HepG2 (cell line): ENCODE data around the gene LCN12. TPM values are rescaled to one million over a fixed set of nuclear protein-coding genes. Genes with fewer than 3 reads are reported as not detected.

Experiments
- DR1 ChIP-seq: sonication (generic); formaldehyde crosslinking; IDR thresholded peaks from 2 replicates; pipeline ENCODE4 v1.8.0; 2021; ENCODE audit warnings: mild to moderate bottlenecking, missing genetic modification reagents, inconsistent platforms
- EED ChIP-seq: sonication (generic); formaldehyde crosslinking; IDR thresholded peaks from 2 replicates; pipeline ENCODE4 v1.5.0; 2020; ENCODE audit warnings: mild to moderate bottlenecking, missing genetic modification reagents
- GABPA ChIP-seq, 2 experiments: IDR thresholded peaks; 2 replicates each; pipeline ENCODE4 v1.6.1; 2011 to 2016; ENCODE audit warnings: low read depth in 2 of 2, low read length in 1 of 2, missing biosample characterization in 1 of 2, missing genetic modification characterization in 1 of 2
- GATAD1 ChIP-seq: IDR thresholded peaks from 2 replicates; pipeline ENCODE4 v1.6.1; 2016; ENCODE audit warnings: missing genetic modification reagents, missing compliant biosample characterization
- GMEB1 ChIP-seq: sonication (generic); formaldehyde crosslinking; IDR thresholded peaks from 2 replicates; pipeline ENCODE4 v1.5.1; 2020; ENCODE audit warnings: missing genetic modification reagents, mild to moderate bottlenecking, borderline replicate concordance
- GPBP1L1 ChIP-seq: sonication (generic); formaldehyde crosslinking; IDR thresholded peaks from 2 replicates; pipeline ENCODE4 v1.5.0; 2020; ENCODE audit warnings: mild to moderate bottlenecking, missing genetic modification reagents
- HCFC1 ChIP-seq: fragments of 150-350 bp; IDR thresholded peaks from 2 replicates; pipeline ENCODE4 v1.6.1; 2014; ENCODE audit warnings: low read depth, low read length
- MIXL1 ChIP-seq: IDR thresholded peaks from 2 replicates; pipeline ENCODE4 v1.6.1; 2016
- NFIC ChIP-seq: IDR thresholded peaks from 2 replicates; pipeline ENCODE4 v1.6.1; 2012; ENCODE audit warnings: mild to moderate bottlenecking, low read length, inconsistent platforms
- NFRKB ChIP-seq: fragments of 450-650 bp; IDR thresholded peaks from 2 replicates; pipeline ENCODE4 v1.6.1; 2017
- POLR2A ChIP-seq, 2 experiments: IDR thresholded peaks; 2 replicates each; pipeline ENCODE4 v1.6.1; 2011; ENCODE audit warnings: low read depth in 2 of 2, low read length in 2 of 2, mild to moderate bottlenecking in 1 of 2, moderate library complexity in 1 of 2; ENCODE audit not compliant: insufficient read depth in 1 of 2
- POLR2G ChIP-seq: fragments of 200-400 bp; formaldehyde crosslinking; IDR thresholded peaks from 2 replicates; pipeline ENCODE4 v1.6.1; 2018; ENCODE audit warnings: mild to moderate bottlenecking, low read depth, low read length, moderate library complexity
- TP53 ChIP-seq: sonication (generic); formaldehyde crosslinking; conservative IDR thresholded peaks from 2 replicates; pipeline ENCODE4 v1.4.0; 2020; ENCODE audit warnings: missing genetic modification reagents
- TRIM24 ChIP-seq: sonication (generic); formaldehyde crosslinking; IDR thresholded peaks from 2 replicates; pipeline ENCODE4 v1.8.0; 2022; ENCODE audit warnings: mild to moderate bottlenecking, missing genetic modification reagents
- ZBTB1 ChIP-seq: sonication (generic); formaldehyde crosslinking; IDR thresholded peaks from 2 replicates; pipeline ENCODE4 v1.4.0; 2020; ENCODE audit warnings: missing genetic modification reagents, borderline replicate concordance
- ZBTB10 ChIP-seq: sonication (generic); formaldehyde crosslinking; IDR thresholded peaks from 2 replicates; pipeline ENCODE4 v1.4.0; 2020; ENCODE audit warnings: missing genetic modification reagents, borderline replicate concordance
- ZC3H4 ChIP-seq: sonication (generic); formaldehyde crosslinking; IDR thresholded peaks from 2 replicates; pipeline ENCODE4 v1.4.0; 2020; ENCODE audit warnings: missing genetic modification reagents, borderline replicate concordance
- ZKSCAN1 ChIP-seq: fragments of 150-350 bp; IDR thresholded peaks from 2 replicates; pipeline ENCODE4 v1.6.1; 2014; ENCODE audit warnings: low read length
- ZNF232 ChIP-seq: sonication (generic); formaldehyde crosslinking; IDR thresholded peaks from 2 replicates; pipeline ENCODE4 v1.4.0; 2020; ENCODE audit warnings: missing genetic modification reagents, borderline replicate concordance
- ZNF235 ChIP-seq: sonication (generic); formaldehyde crosslinking; IDR thresholded peaks from 2 replicates; pipeline ENCODE4 v1.8.1; 2023; ENCODE audit warnings: mild to moderate bottlenecking, missing genetic modification reagents, borderline replicate concordance
- ZNF576 ChIP-seq: sonication (generic); formaldehyde crosslinking; IDR thresholded peaks from 2 replicates; pipeline ENCODE4 v1.4.0; 2020; ENCODE audit warnings: mild to moderate bottlenecking, missing genetic modification reagents
- ZNF670 ChIP-seq: sonication (generic); formaldehyde crosslinking; IDR thresholded peaks from 2 replicates; pipeline ENCODE4 v1.8.0; 2022; ENCODE audit warnings: mild to moderate bottlenecking, missing genetic modification reagents, borderline replicate concordance
- ZNF747 ChIP-seq: sonication (generic); formaldehyde crosslinking; IDR thresholded peaks from 2 replicates; pipeline ENCODE4 v1.8.1; 2023; ENCODE audit warnings: missing genetic modification reagents, mild to moderate bottlenecking, borderline replicate concordance
- ZSCAN12 ChIP-seq: sonication (generic); formaldehyde crosslinking; IDR thresholded peaks from 2 replicates; pipeline ENCODE4 v1.9.0; 2021; ENCODE audit warnings: mild to moderate bottlenecking, missing genetic modification reagents
- ZSCAN22 ChIP-seq: sonication (generic); formaldehyde crosslinking; IDR thresholded peaks from 2 replicates; pipeline ENCODE4 v1.4.0; 2020; ENCODE audit warnings: mild to moderate bottlenecking, missing genetic modification reagents
- ZSCAN25 ChIP-seq: sonication (generic); formaldehyde crosslinking; IDR thresholded peaks from 2 replicates; pipeline ENCODE4 v1.8.0; 2022; ENCODE audit warnings: mild to moderate bottlenecking, missing genetic modification reagents
- polyA plus RNA-seq, 8 experiments: library from polyadenylated mRNA; depleted of rRNA in 3 of 8; stranded (reverse) in 7 of 8; unstranded in 1 of 8; fragments of >200 nt; fragmentation: Illumina TruSeq in 4 of 8; extraction: Trizol in 4 of 8; gene quantifications; 2 replicates each; pipeline versions ENCODE4 v1.2.1 to v1.2.3, GENCODE V29; 2011 to 2016; ENCODE audit warnings: low read depth in 4 of 8, missing spikeins in 1 of 8, mixed read lengths in 1 of 8; ENCODE audit not compliant: insufficient read depth in 1 of 8
- total RNA-seq, 5 experiments: library from RNA; depleted of rRNA; stranded (reverse); fragments of >200 nt; fragmentation: Illumina TruSeq; extraction: Trizol; gene quantifications; 2 replicates each; pipeline ENCODE4 v1.2.3, GENCODE V29; 2016; ENCODE audit warnings: low read depth in 1 of 5

The LCN12 gene
- total and polyA plus RNA-seq, 2 of the 13 experiments (the other 11 are each of a cell fraction or from before 2014, with no cell fraction given): 3.4 to 6.9 TPM

- TF ChIP-seq POLR2G (peak; percentile 12; the same call in 1 of the 2 replicates), MIXL1 (CRISPR knock-in tag) (0 out of 2 replicates have a peak, but pooled peaks have one; percentile 23), NFRKB (no peak), ZKSCAN1 (0 out of 2 replicates have a peak, but pooled peaks have one; percentile 36), ZSCAN12 (CRISPR knock-in tag) (peak; percentile 14; the same call in 1 of the 2 replicates), ZNF235 (CRISPR knock-in tag) (no peak), GABPA (IDR thresholded peaks at IDR 0.05; ENCODE audit: low read depth, low read length) (no peak), GABPA (CRISPR knock-in tag; IDR thresholded peaks at IDR 0.05; ENCODE audit: low read depth) (no peak), ZBTB10 (CRISPR knock-in tag) (peak; percentile 34; the same call in 1 of the 2 replicates), ZSCAN22 (CRISPR knock-in tag) (no peak), ZNF747 (CRISPR knock-in tag) (peak; percentile 71), TRIM24 (no peak), ZNF670 (CRISPR knock-in tag) (peak; percentile 85), ZSCAN25 (CRISPR knock-in tag) (no peak), HCFC1 (peak; percentile 56), DR1 (no peak), ZNF232 (CRISPR knock-in tag) (no peak), ZNF576 (CRISPR knock-in tag) (no peak), GATAD1 (CRISPR knock-in tag) (peak; percentile 75), NFIC (no peak), ZC3H4 (CRISPR knock-in tag) (no peak), POLR2A (IDR thresholded peaks at IDR 0.05; ENCODE audit: insufficient read depth in 1 of 2, low read depth in 2 of 2, low read length in 2 of 2) (no peak), ZBTB1 (CRISPR knock-in tag) (no peak), GPBP1L1 (no peak), GMEB1 (CRISPR knock-in tag) (peak; percentile 41; the same call in 1 of the 2 replicates), EED (no peak), TP53 (CRISPR knock-in tag) (no peak)
These were observed 7.3 kb upstream of the LCN12 start, which contains the start of the genes C8G and FBXW5 (continued) for GRCh38 chr9:136944519-136945332.
